HL-60 (cell line): ENCODE results near the gene TMEM128.

Source experiments
- GABPA ChIP-seq: IDR thresholded peaks from 2 replicates; pipeline ENCODE4 v1.6.1; 2012; ENCODE audit warnings: low read depth
- TF ChIP-seq, protein P1 (sequence below): IDR thresholded peaks from one replicate; pipeline ENCODE4 v1.5.1; 2011; ENCODE audit warnings: low read length, control low read depth, inconsistent platforms; ENCODE audit not compliant: insufficient read depth

DNA sequence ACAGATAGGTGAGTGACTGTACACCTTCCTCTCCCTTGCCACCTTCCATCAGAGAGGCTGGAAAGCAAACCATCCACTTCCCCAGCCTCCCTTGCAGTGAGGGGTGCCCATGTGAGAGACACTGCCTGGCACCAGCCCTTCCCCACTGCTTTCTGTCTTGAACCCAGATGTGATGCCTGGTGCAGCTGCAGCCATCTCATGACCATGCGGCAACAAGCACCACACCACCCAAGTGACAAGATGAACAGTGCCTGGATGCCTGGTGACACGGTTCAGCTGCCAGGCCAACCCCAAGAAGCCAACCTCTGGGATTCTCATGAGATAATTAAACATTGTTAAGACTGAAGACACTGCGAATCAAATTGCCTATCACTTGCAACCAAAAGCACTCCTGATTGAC lies 52.7 kb downstream of the TMEM128 start:
- TF ChIP-seq, protein P1, sequence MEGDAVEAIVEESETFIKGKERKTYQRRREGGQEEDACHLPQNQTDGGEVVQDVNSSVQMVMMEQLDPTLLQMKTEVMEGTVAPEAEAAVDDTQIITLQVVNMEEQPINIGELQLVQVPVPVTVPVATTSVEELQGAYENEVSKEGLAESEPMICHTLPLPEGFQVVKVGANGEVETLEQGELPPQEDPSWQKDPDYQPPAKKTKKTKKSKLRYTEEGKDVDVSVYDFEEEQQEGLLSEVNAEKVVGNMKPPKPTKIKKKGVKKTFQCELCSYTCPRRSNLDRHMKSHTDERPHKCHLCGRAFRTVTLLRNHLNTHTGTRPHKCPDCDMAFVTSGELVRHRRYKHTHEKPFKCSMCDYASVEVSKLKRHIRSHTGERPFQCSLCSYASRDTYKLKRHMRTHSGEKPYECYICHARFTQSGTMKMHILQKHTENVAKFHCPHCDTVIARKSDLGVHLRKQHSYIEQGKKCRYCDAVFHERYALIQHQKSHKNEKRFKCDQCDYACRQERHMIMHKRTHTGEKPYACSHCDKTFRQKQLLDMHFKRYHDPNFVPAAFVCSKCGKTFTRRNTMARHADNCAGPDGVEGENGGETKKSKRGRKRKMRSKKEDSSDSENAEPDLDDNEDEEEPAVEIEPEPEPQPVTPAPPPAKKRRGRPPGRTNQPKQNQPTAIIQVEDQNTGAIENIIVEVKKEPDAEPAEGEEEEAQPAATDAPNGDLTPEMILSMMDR = no peak
- TF ChIP-seq GABPA = no peak
